Erythroblast (primary cell): ENCODE measurements around the gene WDFY3.
A peak's percentile ranks its signal among the peaks of the same experiment; 100 is the strongest.

Experiments used
- DNase-seq, 2 experiments: peaks; one replicate each; lab custom pipeline; 2025; lab: John Stamatoyannopoulos, UW
- GATA1 ChIP-seq: IDR thresholded peaks from 2 replicates; pipeline ENCODE4 v1.6.1; 2011; ENCODE audit warnings: low read depth, mild to moderate bottlenecking, control low read depth, low read length, moderate library complexity
- POLR2A ChIP-seq: IDR thresholded peaks from 2 replicates; pipeline ENCODE4 v1.6.1; 2011; ENCODE audit warnings: mild to moderate bottlenecking, low read length

Gene WDFY3

DNA sequence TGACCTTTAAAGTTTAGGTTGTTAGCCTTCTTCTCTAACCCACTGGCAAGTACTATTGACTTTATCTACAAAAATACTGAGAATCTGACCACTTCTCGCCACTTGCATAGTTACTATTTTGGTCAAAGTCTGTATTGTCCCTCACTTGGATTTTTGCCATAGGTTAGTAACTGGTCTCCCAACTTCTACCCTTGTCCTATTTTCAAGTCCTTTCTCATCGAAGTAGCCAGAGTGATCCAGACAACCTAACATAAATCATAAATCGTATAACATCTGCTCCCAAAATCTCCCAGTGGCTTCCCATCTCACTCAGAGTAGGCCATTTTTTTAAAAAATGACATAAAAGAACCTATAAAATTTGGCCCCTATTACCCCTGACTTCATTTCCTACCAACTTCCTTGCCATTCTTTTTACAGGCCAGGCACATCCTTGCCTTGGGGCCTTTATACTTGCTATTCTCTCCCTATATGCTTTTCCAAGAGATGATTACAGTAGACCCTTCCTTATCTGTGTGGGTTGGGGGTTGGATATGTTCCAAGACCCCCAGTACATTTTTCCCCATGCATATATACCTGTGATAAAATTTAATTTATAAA lies 29.0 kb downstream of the WDFY3 start:
- no peak for DNase-seq
- TF ChIP-seq POLR2A (no peak), GATA1 (no peak)

DNA sequence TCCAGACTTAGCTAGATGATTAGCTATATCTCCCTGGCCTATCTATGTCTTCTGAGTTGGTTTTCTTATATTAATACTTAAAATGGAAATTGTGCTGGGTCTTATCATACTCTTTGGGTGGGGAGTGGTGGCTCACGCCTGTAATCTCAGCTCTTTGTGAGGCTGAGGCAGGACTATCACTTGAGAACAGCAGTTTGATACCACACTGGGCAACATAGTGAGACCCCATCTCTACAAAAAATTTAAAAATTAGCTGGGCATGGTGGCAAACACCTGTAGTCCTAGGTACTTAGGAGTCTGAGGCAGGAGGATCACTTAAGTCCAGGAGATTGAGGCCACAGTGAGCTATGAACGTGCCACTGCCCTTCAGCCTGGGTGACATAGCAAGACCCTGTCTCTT lies 30.4 kb downstream of the WDFY3 start:
- TF ChIP-seq GATA1 (no peak), POLR2A (no peak)
- peak in 1 of 2 experiments; percentile 45 for DNase-seq

DNA sequence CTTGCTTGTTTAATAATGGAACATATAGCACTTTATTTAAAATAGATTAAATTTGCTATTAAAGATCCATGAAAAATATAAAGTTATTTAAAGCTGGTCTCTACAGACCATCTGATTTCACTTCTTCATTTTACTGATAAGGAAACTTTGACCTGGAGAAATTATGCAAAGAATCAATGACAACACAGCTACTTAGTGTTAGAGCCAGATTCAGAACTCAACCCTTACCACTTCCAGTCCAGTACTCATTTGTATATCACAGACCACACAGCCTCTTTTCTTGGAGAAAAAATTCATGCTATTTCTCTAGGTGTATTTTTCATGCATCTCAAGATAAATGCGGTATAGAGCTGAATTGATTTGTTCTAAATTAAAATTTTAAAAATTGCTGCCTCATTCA lies 34.0 kb downstream of the WDFY3 start:
- DNase-seq = no peak
- TF ChIP-seq GATA1 (no peak), POLR2A (no peak)

- DNase-seq = no peak
- no peak for TF ChIP-seq POLR2A
- no peak for TF ChIP-seq GATA1
Measured at GRCh38 chr4:84931961-84932360, 34.5 kb downstream of the WDFY3 start.

- TF ChIP-seq GATA1 (no peak), POLR2A (no peak)
- DNase-seq = no peak
Measured at GRCh38 chr4:84931274-84931673, 35.2 kb downstream of the WDFY3 start.

DNA sequence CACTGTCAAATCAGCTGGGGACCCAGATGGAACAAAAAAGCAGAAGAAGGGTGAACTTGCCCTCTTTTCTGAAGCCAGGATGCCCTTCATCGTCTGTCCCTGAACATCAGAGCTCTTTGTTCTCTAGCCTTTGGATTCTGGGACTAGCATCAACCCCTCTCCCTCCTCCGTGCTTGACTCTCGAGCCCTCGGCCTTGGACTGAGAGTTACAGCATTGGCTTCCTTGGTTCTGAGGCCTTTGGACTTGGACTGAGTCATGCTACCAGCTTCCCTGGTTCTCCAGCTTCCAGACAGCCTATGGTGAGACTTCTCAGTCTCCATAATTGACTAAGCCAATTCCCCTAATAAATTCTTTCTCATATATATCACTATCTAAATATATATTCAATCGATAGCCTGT lies 38.4 kb downstream of the WDFY3 start:
- TF ChIP-seq POLR2A (no peak), GATA1 (no peak)

DNA sequence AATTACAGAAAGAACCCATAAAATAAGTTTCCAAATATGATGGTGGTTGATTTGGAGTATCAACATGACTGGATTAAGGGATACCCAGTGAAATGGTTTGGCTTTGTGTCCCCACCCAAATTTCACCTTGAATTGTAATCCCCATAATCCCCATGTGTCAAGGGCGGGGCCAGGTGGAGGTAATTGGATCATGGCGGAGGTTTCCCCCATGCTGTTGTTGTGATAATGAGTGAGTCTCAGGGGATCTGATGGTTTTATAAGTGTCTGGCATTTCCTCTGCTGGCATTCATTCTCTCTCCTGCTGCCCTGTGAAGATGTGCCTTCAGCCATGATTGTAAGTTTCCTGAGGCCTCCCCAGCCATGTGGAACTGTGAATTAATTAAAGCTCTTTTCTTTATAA lies 39.1 kb downstream of the WDFY3 start:
- no peak for DNase-seq
- TF ChIP-seq GATA1 (no peak), POLR2A (no peak)

More for the DNA sequence above, 38.4 kb downstream of the WDFY3 start:
- DNase-seq = no peak

GRCh38 chr4:84925558-84925957 lies 40.9 kb downstream of the WDFY3 start:
- TF ChIP-seq GATA1 (no peak), POLR2A (no peak)
- no peak for DNase-seq

DNA sequence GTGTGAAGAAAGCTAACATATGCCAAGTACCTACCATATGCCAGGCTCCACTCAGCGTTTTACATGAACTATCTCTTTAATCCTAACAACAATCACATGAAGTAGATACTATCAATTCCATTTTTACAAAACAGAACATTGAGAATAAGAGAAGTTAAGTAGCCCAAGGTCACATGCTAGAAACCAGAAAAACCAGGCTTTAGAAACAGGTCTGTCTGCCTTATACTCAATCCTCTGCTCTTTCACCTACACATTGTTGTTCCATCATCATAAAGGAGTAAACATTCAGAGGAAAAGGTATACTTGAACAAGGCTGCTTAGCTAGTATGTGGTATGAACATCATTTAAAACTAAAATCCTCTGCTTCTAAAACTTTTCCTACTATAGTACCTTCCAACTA lies 42.1 kb downstream of the WDFY3 start:
- TF ChIP-seq GATA1 (no peak), POLR2A (no peak)
- DNase-seq = no peak

GRCh38 chr4:84920617-84921016 lies 45.9 kb downstream of the WDFY3 start:
- no peak for DNase-seq
- no peak for TF ChIP-seq GATA1
- TF ChIP-seq POLR2A = no peak

- no peak for DNase-seq
- TF ChIP-seq POLR2A (no peak), GATA1 (no peak)
Measured at GRCh38 chr4:84917869-84918600, 48.5 kb downstream of the WDFY3 start.

GRCh38 chr4:84917086-84917821 lies 49.2 kb downstream of the WDFY3 start:
- TF ChIP-seq POLR2A (no peak), GATA1 (no peak)
- no peak for DNase-seq

GRCh38 chr4:84916227-84916626 lies 50.3 kb downstream of the WDFY3 start:
- TF ChIP-seq GATA1 (no peak), POLR2A (no peak)
- no peak for DNase-seq

DNA sequence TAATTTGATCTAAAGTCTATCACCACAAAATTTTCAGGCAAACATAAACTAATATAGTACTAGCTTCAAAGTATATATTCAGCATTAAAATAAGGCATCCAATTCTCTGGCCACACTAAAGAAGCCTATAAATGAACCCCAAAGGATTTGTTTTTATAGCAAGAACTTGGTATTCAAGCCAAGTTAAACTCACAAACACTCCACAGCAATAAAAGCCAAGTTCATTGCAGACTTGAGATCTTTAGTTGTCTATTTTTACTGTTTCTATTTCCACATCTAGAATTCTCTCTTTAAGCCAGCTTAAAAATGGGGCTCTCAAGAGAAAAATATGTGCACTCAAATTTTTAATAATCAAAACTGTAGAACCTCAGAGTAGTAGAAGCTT lies 51.1 kb downstream of the WDFY3 start:
- no peak for TF ChIP-seq GATA1
- TF ChIP-seq POLR2A = no peak
- DNase-seq = no peak
